ENCODE results near the gene RPL28.

The RPL28 gene

DNA sequence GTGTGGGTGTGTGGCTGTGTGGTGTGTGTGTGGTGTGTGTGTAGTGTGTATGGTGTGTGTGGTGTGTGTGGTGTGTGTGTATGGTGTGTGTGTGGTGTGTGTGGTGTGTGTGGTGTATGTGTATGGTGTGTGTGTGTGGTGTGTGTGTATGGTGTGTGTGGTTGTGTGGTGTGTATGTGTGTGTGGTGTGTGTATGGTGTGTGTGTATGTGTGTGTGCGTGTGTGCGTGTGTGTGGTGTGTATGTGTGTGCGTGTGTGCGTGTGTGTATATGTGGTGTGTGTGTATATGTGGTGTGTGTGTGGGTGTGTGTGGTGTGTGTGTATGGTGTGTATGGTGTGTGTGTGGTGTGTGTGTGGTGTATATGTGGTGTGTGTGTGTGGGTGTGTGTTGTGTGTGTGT, 49.3 kb downstream of the RPL28 start:
- no peaks in the 10 kb centered on the region for H3K36me3 Mint-ChIP-seq (ENCODE audit: low read depth)
- H3K27ac Mint-ChIP-seq = no peak overlapping the region
- H3K9me3 Mint-ChIP-seq = peaks cover 3% of the 10 kb centered on the region
- H3K4me3 Mint-ChIP-seq = no peak overlapping the region
- no peak for TF ChIP-seq CTCF (IDR thresholded peaks at IDR 0.05; ENCODE audit: unreplicated experiment in 3 of 3)
- peaks cover 5% of the 10 kb centered on the region for H3K4me1 Mint-ChIP-seq
- H3K27me3 Mint-ChIP-seq (ENCODE audit: low read depth) = peaks cover 38% of the 10 kb centered on the region

DNA sequence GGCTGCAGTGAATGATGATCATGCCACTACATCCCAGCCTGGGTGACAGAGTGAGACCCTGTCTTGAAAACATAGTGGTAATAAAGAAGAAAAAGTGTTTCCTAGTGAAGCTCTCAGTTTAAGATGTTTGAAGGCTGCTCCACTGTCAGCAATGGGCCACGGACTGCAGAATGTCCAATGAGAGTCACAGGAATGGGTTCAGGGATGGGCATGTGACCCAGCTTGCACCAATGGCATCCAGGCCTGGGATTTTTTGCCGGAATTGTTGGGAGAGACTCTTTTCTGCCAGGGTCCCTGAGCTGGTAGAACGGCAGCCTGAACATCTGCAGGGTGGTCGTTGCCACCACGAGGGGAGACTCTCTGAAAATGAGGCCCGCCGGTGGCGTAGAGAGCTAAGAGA, 51.1 kb downstream of the RPL28 start:
- H3K27me3 Mint-ChIP-seq (ENCODE audit: low read depth) = peaks cover 37% of the 10 kb centered on the region
- H3K4me1 Mint-ChIP-seq = peaks cover 15% of the 10 kb centered on the region
- peaks cover 9% of the 10 kb centered on the region for H3K9me3 Mint-ChIP-seq
- TF ChIP-seq CTCF (IDR thresholded peaks at IDR 0.05; ENCODE audit: unreplicated experiment in 3 of 3) = no peak
- H3K36me3 Mint-ChIP-seq (ENCODE audit: low read depth) = no peaks in the 10 kb centered on the region
- no peak overlapping the region for H3K4me3 Mint-ChIP-seq
- H3K27ac Mint-ChIP-seq = no peak overlapping the region

- TF ChIP-seq CTCF (IDR thresholded peaks at IDR 0.05; ENCODE audit: unreplicated experiment in 3 of 3) = no peak
- Mint-ChIP-seq H3K4me3 (peak overlapping the region in 1 of 3 experiments; percentile 3), H3K27me3 (ENCODE audit: low read depth) (peaks cover 37% of the 10 kb centered on the region), H3K27ac (no peak overlapping the region), H3K4me1 (peaks cover 15% of the 10 kb centered on the region), H3K9me3 (peaks cover 9% of the 10 kb centered on the region), H3K36me3 (ENCODE audit: low read depth) (no peaks in the 10 kb centered on the region)
These were observed 51.7 kb downstream of the RPL28 start for GRCh38 chr19:55437410-55437809.

GRCh38 chr19:55439052-55439451, 53.3 kb downstream of the RPL28 start:
- TF ChIP-seq CTCF (IDR thresholded peaks at IDR 0.05; ENCODE audit: unreplicated experiment in 3 of 3) = no peak
- Mint-ChIP-seq H3K36me3 (ENCODE audit: low read depth) (no peaks in the 10 kb centered on the region), H3K9me3 (peaks cover 9% of the 10 kb centered on the region), H3K4me1 (peaks cover 22% of the 10 kb centered on the region), H3K27me3 (ENCODE audit: low read depth) (peaks cover 37% of the 10 kb centered on the region), H3K4me3 (no peak overlapping the region), H3K27ac (no peak overlapping the region)

DNA sequence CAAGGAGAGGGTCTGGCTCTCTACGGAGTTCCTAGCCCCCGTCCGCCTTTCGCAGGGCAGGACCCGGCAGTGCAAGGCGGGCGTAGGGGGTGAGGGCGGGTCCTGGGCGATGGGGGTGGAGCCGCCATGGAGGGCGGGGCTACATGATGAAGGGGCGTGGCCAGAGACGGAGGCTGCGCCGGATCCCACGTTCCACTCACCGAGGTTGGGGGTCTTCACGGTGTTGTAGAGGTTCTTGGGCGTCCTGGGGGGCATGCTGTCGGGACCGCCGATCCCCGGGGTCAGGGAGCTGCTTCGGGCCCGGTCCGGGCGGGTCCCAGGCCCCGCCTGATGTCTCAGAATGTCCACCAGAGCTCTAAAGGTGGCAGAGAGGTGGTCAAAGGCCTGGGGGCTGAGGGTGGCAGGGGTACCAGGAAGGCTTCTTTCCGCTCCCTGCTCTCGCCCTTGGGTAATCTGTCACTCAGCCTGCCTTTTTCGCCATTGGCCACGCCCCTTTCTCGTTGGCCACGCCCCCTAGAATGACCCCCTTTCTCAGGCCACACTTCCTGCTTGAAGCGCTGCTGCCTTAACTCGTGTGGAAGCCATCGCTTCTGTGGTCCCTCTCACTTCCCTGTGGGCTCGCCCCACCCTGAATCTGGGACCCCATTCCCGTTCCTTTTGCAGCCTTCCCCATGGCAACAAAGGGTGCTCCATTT, 54.8 kb downstream of the RPL28 start:
- Mint-ChIP-seq H3K4me3 (peak overlapping the region in 1 of 3 experiments; percentile 47), H3K27ac (no peak overlapping the region), H3K4me1 (peaks cover 22% of the 10 kb centered on the region), H3K27me3 (ENCODE audit: low read depth) (peaks cover 37% of the 10 kb centered on the region), H3K9me3 (peaks cover 9% of the 10 kb centered on the region), H3K36me3 (ENCODE audit: low read depth) (no peaks in the 10 kb centered on the region)
- TF ChIP-seq CTCF (IDR thresholded peaks at IDR 0.05; ENCODE audit: unreplicated experiment in 3 of 3) = no peak

DNA sequence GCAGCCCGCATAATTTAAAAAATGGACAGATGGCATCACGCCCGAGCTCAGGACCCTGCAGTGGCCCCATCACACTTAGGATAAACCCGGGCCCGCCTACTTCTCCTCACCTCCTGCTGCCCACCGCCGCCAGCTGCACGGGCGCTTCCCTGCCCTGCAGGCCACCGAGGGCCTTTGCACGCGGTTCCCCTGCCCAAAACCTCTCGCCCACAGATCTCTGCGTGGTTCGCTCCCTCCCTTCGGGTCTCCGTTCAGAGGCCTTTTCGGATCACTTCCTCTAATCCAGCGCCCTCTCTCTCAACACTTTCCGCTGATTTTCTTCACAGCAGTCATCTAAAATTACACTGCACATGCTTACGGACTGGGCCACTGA, 55.6 kb downstream of the RPL28 start:
- Mint-ChIP-seq H3K27ac (no peak overlapping the region), H3K9me3 (peaks cover 9% of the 10 kb centered on the region), H3K4me3 (peak overlapping the region; percentile 4 to 24 (median 8)), H3K36me3 (ENCODE audit: low read depth) (no peaks in the 10 kb centered on the region), H3K4me1 (peaks cover 22% of the 10 kb centered on the region), H3K27me3 (ENCODE audit: low read depth) (peaks cover 37% of the 10 kb centered on the region)
- no peak for TF ChIP-seq CTCF (IDR thresholded peaks at IDR 0.05; ENCODE audit: unreplicated experiment in 3 of 3)

Measured in nephron (organoid).